ENCODE measurements around the gene OTOG.

The OTOG gene

DNA sequence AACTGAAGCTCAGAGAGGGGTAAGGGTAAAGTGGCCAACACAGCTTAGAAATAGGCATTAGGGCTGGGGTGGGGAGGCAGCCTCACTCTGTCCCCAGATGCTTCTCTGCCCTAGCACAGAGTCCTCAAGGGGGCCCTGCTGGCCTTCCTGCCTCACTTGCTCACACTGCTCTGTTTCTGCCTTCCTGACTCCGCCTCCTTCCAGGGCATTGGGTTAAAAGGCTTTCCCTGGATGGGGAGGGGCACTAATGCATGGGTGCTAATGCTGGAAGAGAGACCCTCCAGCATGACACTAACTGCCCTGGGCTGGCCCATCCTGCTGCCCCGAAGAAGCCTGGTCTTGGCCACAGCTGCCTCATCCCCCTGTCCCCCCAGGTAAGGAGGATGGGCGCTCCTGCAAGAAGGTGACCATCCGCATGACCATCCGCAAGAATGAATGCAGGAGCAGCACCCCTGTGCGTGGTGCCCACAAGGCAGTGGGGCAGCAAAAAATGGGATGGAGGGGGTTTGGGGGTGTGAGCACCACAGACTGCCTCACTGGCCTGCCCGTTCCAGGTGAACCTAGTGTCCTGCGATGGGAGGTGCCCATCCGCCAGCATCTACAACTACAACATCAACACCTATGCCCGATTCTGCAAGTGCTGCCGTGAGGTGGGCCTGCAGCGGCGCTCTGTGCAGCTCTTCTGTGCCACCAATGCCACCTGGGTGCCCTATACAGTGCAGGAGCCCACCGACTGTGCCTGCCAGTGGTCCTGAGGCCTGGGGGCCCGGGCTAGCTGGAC is 98.3 kb downstream of the OTOG start:
- FAIRE-seq, result no peak
- DNase-seq (ENCODE audit: insufficient read length, low spot score), result no peak

DNA sequence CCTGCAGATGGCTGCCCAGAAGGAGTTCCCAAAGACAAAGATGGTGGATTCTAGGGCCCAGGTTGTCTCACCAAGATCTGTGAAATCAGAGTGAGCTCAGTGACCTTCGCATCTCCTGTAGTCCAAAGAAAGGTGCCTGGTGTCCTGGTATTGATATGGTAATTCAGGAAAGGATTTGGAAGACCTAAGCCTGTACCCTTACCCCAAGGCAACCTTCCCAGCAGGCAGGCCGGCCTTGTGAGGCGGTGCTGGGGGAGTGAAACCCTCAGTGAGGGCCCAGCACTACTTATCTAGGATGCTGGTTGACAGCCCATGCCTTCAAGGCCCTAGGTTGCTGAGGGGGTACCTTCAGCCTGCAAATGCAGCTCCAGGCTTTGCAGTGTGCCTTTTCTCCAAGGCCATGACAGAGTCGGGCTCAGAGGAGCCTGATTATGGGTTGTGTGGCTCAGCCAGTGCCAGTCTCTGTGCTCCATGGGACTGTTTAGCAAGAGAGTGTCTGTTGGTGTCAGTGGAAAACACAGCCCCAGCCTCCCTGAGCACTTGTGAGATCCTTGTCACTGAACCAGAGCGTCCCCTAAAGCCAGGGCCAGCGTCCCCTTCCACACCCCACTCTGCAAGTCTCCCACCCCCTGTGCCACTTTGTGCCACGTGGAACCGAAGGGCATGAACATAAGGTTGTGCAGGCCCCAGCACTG is 99.5 kb downstream of the OTOG start:
- no peak for DNase-seq (ENCODE audit: insufficient read length, low spot score)
- no peak for FAIRE-seq

DNA sequence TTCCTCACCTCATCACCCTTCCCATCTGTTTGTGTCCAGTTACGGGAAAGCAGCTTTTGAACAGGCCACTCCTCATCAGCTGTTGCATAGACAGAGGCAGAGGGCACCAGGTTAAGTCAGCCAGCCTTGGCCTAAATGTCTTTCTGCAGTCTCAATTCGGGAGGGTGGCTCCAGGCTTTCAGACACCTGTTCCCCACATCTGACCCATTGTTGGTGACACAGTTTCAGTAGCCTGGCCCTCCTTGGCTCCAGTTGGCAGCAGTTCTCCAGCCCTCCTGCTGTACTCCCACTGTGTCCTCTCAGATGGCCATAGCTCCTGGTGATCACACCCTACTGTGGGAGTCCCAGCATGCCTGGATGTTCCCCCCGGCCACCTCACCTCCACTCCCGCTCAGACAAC is 101.5 kb downstream of the OTOG start:
- DNase-seq (ENCODE audit: insufficient read length, low spot score), result no peak
- peak; percentile 16 for FAIRE-seq

DNA sequence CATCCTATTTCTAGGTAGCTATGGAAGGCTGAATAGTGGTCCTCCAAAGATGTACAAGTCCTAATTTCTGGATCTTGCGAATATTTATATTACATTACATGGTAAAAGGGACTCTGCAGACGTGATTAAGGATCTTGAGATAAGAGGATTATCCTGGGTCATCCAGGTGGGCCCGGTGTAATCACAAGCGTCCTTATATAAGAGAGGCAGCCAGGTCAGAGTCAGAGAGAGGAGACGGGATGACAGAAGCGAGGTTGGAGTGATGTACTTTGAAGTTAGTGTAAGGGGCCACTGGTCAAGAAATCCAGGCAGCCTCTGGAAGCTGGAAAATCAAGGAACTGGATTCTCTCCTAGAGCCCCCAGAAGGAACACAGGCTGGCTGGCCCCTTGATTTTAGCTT is 102.2 kb downstream of the OTOG start:
- no peak for FAIRE-seq
- DNase-seq (ENCODE audit: insufficient read length, low spot score), result no peak

DNA sequence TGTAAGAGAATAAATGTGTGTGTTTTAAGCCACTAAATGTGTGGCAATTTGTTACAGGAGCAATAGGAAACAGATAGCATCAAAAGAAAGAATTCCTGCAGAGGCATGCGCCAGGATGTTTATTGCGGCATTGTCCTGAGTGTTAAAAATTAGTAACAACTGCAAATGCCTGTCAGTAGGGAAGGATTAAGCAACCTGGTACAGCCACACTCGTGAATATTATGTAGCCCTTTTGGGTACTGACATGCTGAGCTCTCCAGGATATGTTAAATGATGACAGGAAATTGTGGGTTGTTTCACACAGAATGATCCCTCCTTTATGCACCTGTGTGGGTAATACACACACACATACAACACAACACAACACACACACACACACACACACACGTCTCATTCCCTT is 102.6 kb downstream of the OTOG start:
- DNase-seq (ENCODE audit: insufficient read length, low spot score) (no peak), FAIRE-seq (no peak)

DNA sequence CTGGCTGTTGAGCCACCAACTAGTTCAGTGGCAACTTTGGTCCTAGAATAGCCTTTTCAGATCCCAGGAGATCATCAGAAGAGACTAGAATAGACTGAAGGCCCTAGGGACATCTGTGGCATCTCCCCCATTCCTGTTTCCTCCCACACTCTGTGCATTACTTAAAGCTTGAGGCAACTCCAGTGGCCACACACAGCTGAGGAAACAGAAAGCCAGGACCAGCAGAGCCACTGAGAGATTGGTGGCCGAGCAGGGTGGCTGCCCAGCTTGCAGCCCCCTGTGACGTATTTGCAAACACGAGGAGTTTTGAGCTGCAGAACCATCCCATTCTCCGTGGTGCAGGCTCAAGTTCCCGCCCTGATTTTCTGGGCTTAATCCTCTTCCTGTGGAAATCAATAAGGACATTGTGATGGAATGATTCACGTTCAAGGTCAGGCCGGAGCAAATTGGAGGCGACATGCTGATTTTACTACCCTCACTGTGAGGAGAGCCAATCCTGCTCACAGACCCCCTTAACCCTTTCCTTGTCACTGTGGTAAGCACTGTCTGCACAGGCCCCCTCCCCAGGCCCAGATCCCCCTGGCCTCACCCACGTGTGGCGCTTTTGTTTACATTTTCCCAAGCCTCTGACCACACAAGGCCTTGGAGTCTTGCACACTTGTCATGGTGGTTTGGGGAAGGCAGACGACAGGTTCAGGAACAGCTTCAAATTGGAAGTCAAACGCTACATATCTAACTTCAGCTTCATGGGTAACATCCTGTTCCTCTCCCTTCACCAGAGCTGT is 103.3 kb downstream of the OTOG start:
- FAIRE-seq (no peak), DNase-seq (ENCODE audit: insufficient read length, low spot score) (peak; percentile 33)

DNA sequence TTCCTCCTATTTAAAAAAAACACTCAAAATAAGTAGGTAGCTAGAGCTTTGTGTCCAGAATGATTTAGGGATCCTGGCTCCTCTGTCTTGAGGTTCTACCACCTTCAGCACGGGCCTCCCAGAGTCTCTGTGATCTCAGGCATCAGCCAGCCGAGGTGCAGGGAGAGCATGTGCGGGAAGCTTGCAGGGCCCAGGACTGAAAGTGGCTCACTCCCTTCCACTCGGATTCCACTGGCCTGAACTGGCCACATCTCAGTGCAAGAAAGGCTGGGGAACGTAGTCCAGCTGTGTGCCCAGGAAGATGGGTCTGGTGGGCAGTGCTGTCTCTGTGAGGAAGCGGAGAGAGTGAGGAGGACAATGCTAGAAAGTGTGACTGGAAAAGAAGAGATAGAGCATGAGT is 104.0 kb downstream of the OTOG start:
- FAIRE-seq (no peak), DNase-seq (ENCODE audit: insufficient read length, low spot score) (no peak)

DNA sequence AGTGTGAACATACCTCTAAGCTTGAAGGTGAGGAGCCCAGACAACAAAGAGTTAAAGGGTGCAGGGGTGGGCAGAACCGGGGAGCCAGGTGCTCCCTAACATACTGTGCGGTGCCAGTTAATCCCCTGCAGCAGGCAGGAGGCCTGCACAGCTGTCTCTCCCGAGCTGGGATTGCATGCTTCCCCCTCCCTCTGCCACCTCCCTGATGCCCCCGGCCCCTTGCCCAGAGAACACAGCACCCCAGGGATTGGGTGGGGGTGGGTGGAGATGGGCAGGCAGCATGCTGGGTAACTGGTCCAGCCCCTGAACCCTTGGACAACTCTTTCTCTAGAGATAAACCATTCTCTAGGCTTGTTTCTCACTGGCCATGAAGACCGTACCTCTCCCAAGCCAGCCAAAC is 104.6 kb downstream of the OTOG start:
- DNase-seq (ENCODE audit: insufficient read length, low spot score), result no peak
- no peak for FAIRE-seq

DNA sequence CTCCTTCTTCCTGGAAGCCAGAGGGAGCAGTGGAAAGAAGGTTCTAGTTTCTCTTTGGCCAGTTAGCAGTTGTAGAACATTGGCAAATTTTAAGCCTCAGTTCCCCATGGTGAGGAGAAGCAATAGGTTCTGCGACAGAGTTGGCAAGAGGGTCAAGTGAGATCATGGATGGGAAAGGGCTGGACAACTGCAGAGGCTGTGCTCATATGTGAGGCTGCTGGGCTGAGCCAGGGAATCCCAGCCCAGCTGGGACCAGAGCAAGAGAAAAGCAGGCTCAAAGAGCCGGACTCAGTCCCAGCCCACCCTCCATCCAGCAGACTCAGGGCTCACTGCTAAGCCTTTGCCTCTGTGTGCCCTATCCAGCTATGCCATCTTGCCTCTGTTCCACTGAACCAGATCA is 105.5 kb downstream of the OTOG start:
- FAIRE-seq (no peak), DNase-seq (ENCODE audit: insufficient read length, low spot score) (no peak)

DNA sequence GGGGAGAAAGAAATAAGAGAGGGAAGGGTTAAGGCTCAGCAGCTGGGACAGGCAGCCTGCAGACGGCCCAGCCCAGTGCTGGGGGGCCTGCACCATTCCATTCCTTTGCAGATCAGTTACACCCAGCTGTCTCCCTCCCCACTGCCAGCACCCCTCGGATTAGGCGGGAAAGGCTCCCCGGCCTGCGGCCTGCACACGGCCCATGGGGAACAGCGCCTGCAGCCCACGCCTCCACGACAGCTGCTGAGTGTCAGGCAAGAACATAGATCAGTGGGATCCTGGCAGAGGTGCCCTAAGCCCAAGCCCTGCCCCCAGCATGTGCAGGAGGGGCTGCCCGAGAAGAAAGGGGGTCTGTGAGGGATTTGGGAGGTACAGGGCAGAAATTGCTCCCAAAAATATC is 106.6 kb downstream of the OTOG start:
- DNase-seq (ENCODE audit: insufficient read length, low spot score), result no peak
- no peak for FAIRE-seq

DNA sequence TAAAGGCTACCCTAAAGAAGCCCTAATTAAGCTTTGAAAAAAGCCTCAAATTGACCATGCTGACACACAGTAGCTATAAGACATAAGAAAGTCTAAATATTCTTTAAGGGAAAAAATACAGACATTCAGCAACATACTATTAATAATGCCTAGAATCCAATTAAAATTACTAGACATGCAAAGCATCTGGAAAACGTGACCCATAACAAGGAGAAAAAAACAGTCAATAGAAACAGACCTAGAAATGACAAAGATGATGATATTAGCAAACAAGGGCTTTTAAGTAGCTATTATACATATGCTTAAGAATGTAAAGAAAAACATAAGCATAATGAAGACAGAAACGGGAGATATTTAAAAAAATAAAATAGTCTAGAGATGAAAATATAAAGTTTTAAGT is 108.6 kb downstream of the OTOG start:
- no peak for FAIRE-seq

DNA sequence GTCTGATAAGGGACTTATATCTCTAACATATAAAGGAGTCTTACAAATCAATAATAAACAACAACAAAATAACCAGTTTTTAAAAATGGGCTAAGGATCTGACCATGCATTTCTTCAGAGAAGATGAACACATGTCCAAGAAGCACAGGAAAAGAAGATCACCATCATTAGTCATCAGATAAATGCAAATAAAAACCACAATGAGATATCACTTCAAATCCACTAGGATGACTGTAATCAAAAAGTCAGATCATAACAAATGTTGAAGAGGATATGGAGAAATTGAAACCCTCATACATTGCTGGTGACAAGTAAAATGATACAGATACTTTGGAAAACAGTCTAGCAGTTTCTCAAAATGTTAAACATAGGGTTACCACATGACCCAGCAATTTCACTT is 111.2 kb downstream of the OTOG start:
- no peak for DNase-seq (ENCODE audit: insufficient read length, low spot score)
- no peak for FAIRE-seq

More for the DNA sequence above, 108.6 kb downstream of the OTOG start:
- DNase-seq (ENCODE audit: insufficient read length, low spot score), result no peak

DNA sequence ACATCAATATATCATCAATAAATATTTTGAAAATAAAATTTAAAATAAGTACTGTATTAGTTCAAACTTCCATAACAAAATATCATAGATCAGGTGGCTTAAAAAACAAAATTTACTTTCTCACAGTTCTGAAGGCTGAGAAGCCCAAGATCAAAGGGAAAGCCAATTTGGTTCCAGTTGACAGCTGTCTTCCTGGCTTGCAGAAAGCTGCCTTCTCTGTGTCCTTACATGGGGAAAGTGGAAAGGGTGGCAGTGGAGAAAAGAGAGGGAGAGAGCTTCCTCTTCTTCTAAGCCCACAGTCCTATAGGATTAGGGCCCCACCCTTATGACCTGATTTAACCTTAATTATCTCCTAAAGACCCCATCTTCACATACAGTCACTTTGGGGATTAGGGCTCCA is 121.1 kb downstream of the OTOG start:
- no peak for DNase-seq (ENCODE audit: insufficient read length, low spot score)
- no peak for FAIRE-seq

DNA sequence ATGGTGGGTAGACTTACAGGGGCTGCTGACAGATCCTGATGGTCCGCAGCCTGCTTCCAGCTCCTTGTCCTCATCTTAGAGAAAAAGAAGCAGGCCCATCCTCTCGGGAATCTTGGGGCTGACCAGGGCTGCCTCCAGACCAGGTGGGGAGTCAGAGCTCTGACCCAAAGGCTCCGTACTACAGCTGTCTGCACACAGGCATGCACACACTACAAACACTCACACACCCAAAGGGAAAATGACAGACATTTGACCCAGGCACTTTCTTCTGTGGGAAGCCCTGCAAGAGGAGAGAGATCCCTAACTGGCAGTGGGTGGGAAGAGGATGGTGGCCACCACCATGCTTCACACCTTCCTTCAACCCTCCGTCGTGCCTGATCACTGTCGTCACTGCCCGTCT is 125.4 kb downstream of the OTOG start:
- FAIRE-seq, result peak; percentile 54
- DNase-seq (ENCODE audit: insufficient read length, low spot score), result no peak

DNA sequence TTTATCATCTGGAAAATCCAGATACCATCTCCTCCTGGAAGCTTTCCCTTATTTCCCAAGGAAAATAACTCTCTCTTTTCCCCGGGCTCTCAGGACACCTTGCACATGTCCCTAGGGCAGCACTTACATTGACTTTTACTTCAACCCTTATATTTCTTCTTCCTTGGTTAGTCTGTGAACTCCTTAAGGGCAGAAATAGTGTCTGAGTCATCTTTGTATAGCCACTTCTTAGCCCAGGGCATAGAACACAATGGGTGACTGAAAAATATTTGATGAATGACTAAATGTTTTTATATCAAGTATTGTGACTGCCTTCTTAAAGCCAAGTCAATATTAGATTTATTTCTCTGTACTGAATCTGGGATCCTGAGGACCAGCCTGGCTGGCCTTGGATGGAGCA is 126.9 kb downstream of the OTOG start:
- DNase-seq (ENCODE audit: insufficient read length, low spot score), result no peak
- no peak for FAIRE-seq

DNA sequence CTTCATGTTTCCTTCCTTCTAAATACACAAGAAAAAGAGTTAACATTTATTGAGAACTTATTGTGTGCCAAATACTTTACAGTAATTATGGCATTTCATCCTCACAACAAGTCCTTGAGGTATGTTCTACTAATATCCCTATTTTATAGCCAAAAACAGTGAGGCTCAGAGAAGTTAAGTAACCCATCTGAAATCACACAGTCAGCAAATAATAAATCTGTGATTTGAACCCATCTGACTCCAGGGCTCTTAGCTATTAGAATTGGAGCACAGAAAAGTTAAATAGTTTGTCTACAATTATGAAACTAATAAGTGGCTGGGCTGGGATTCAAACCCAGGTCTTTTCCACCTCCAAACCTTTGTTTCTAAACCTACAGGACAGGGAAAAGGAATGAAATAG is 135.8 kb downstream of the OTOG start:
- DNase-seq (ENCODE audit: insufficient read length, low spot score) (no peak), FAIRE-seq (no peak)

DNA sequence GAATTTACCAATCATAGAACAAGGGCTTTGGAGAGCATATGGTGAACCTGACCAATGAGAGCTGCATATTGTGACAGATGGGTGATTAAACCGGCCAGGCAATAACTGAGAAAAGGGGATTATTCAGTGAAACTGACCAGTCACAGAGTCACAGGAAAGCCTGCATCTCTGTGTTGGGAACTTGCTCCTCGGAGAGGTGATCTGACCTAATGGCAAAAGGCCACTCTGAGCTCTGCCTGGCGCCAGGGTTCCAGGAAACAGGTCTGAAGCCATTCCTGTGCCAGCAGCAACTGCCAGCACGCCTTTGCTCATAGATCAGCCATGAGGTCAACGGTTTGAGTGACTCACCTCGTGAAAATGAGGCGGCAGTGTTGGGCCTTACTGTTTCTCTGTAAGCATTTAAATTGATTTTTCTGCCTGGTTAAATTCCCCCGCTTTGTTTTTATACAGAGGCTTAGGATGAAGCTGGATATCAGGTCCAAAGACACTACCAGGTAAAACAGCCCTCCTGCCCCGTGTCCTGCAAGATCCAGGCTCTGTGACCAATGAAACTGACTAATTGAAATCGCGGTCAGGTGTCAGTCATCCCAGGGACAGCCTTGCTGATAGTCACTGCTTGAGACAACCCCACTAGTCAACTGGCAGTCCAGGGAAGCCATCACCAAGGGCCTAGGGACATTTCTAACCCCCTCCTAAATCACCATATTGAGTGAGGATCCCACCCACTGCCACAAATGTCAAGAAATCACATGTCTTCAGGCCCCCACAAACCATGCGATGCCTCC is 136.5 kb downstream of the OTOG start:
- DNase-seq (ENCODE audit: insufficient read length, low spot score), result peak; percentile 58
- no peak for FAIRE-seq

DNA sequence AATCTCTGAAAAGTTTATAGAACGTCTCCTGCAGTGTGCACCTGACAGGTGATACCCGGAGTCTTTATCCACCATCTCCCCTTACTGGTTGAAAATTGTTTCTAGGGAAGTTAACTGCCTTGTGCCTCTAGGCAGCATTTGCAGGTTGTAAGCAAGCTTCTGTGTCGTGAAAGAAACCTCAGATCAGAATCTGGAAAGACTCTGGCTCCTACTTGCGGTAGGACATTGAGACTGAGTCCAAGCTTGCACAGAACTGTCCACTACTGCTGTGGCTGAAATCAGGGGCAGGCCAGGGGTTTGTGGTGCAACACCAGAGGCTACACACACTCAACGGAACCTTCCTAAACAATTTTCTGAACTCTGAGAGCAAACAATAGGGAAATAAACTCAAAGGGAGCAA is 137.5 kb downstream of the OTOG start:
- FAIRE-seq, result no peak
- no peak for DNase-seq (ENCODE audit: insufficient read length, low spot score)

DNA sequence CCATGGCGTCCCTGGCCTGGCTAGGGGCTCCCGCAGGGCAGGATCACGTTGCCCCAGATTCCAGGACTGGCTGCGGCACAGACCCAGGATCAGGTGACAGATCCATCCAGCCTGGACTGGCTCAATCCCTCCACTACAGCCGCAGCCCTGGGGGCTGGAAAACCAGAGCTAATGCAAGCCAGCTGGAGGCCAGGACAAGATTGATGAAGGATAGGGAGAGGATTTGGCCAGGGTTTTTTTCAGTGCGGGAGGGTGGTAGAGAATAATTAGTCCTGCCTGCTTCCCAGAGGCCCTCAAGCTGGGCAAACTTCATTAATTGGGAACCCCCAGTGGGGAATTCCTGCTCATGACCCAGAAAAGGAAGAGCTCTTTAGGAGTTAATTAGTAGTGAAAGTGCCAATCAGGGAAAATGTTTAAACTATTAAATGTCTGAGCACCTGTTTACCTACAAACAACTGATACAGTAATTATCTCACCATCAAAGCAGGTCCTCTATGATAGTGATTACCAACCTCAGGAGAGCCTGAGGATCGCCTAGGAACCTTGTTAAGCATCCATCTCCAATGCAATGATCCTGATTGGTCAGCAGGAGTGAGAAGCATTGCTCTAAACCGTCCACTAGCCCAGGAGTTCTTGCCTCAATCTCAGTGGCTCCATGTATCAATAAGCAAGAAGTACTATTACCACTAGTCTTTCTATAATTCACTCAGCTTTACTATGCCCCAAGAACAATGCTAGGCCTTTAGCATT is 139.3 kb downstream of the OTOG start:
- DNase-seq (ENCODE audit: insufficient read length, low spot score), result no peak
- no peak for FAIRE-seq

DNA sequence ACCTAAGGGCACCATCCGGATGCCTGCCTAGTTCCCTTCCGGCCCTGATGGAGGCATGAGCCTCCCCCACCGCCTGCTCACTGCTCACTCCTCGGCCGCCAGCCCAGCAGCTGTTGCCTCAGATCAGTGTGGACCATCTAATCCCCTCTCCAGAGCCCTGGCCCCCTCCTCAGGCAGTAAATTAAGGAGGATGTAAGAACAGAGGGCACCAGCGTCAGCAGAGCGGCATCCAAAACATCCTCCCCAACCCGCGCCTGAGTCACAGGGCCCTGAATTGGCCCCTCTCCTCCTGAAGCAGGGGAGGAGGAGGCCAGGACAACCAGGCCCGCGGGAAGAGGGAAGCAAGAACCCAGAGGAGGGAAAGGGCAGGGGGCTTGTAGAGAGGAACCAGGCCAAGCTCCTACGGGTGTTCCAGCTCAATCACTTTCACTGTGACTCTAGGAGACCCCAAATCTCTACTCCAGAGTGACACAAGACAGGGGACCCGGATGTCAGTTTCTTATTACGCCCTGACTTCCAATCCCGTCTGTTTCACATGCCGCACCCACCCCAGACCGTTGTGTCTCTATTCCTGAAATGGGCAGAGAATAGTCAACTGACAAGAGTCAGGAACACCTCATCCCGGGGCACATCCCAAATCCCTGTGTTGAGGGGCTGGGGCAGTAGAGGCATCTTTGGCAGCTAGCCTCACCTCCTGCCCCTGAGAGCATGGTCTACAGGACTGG is 141.0 kb downstream of the OTOG start:
- no peak for FAIRE-seq
- DNase-seq (ENCODE audit: insufficient read length, low spot score), result no peak

All from HTR-8/SVneo (cell line).